HEK293 (cell line): Measurements from ENCODE around the gene TUT1.
"Not testable (repeated sequence)": the region's sequence is repeated elsewhere in the genome, so short reads cannot be mapped to it uniquely, and the experiment has no call there.

ENCODE experiments used
- CTCF ChIA-PET: fragments of 350-600 bp; formaldehyde crosslinking; extraction: SDS; loops from one replicate; lab custom pipeline; 2021; ENCODE audit warnings: antibody characterized with exemption; lab: Yijun Ruan, JAX
- POLR2A ChIA-PET: fragments of 300-600 bp; formaldehyde crosslinking; extraction: SDS; loops from one replicate; lab custom pipeline; 2020; ENCODE audit warnings: antibody characterized with exemption, inconsistent platforms; lab: Yijun Ruan, JAX
- H3K27ac ChIP-seq: fragments of 200-500 bp; sonication (Bioruptor generic); 2 replicates; pipeline ENCODE4 v1.5.1; 2014; ENCODE audit warnings: low read depth, low read length, control low read depth, inconsistent platforms; ENCODE audit errors: extremely low read depth
- H3K36me3 ChIP-seq, 2 experiments: fragments of 200-500 bp in 1 of 2; sonication (Bioruptor generic) in 1 of 2; 1 replicate in 1 of 2; 2 replicates in 1 of 2; pipeline ENCODE4 v1.5.1; 2014 to 2017; ENCODE audit warnings: inconsistent platforms in 2 of 2, low read length in 2 of 2; ENCODE audit not compliant: control insufficient read depth in 2 of 2, insufficient read depth in 1 of 2
- H3K4me1 ChIP-seq: fragments of 200-500 bp; sonication (Bioruptor generic); 2 replicates; pipeline ENCODE4 v1.5.1; 2014; ENCODE audit warnings: mild to moderate bottlenecking, low read length, inconsistent platforms; ENCODE audit not compliant: control insufficient read depth, insufficient read depth
- H3K4me3 ChIP-seq: 2 replicates; pipeline ENCODE4 v1.5.1; 2011; ENCODE audit warnings: low read depth, mild to moderate bottlenecking, control low read depth, low read length, moderate library complexity
- H3K9me3 ChIP-seq: fragments of 200-500 bp; sonication (Bioruptor generic); 2 replicates; pipeline ENCODE4 v1.5.1; 2014; ENCODE audit warnings: low read depth, low read length, inconsistent platforms; ENCODE audit not compliant: control insufficient read depth, insufficient read depth
- FEZF1 ChIP-seq: fragments of 450-650 bp; formaldehyde crosslinking; IDR thresholded peaks from 2 replicates; pipeline ENCODE4 v1.5.1; 2016; ENCODE audit warnings: missing biosample characterization, missing genetic modification characterization
- IKZF3 ChIP-seq: fragments of 450-650 bp; IDR thresholded peaks from 2 replicates; pipeline ENCODE4 v1.5.0; 2018; ENCODE audit warnings: missing biosample characterization, mild to moderate bottlenecking, missing genetic modification characterization, moderate library complexity
- KLF8 ChIP-seq: fragments of 450-650 bp; formaldehyde crosslinking; IDR thresholded peaks from 2 replicates; pipeline ENCODE4 v1.5.1; 2016; ENCODE audit warnings: missing biosample characterization, missing genetic modification characterization
- MYNN ChIP-seq: fragments of 450-650 bp; formaldehyde crosslinking; IDR thresholded peaks from 2 replicates; pipeline ENCODE4 v1.5.1; 2016; ENCODE audit warnings: missing biosample characterization, missing genetic modification characterization, borderline replicate concordance
- TSHZ1 ChIP-seq: fragments of 450-650 bp; formaldehyde crosslinking; IDR thresholded peaks from 2 replicates; pipeline ENCODE4 v1.5.1; 2016; ENCODE audit warnings: missing biosample characterization, missing genetic modification characterization, borderline replicate concordance
- ZFP37 ChIP-seq: fragments of 450-650 bp; formaldehyde crosslinking; IDR thresholded peaks from 2 replicates; pipeline ENCODE4 v1.5.1; 2016; ENCODE audit warnings: missing biosample characterization, missing genetic modification characterization
- ZNF132 ChIP-seq: fragments of 450-650 bp; formaldehyde crosslinking; IDR thresholded peaks from 2 replicates; pipeline ENCODE4 v1.5.1; 2017; ENCODE audit warnings: missing biosample characterization, missing genetic modification characterization, borderline replicate concordance
- ZNF146 ChIP-seq: fragments of 450-650 bp; formaldehyde crosslinking; IDR thresholded peaks from 2 replicates; pipeline ENCODE4 v1.5.1; 2016; ENCODE audit warnings: missing biosample characterization, missing genetic modification characterization
- ZNF248 ChIP-seq: fragments of 450-650 bp; formaldehyde crosslinking; IDR thresholded peaks from 2 replicates; pipeline ENCODE4 v1.5.1; 2017; ENCODE audit warnings: missing biosample characterization, missing genetic modification characterization
- ZNF274 ChIP-seq, 2 experiments: fragments of 200-500 bp in 1 of 2; fragments of 450-650 bp in 1 of 2; sonication (Bioruptor generic) in 1 of 2; formaldehyde crosslinking in 1 of 2; IDR thresholded peaks; 2 replicates each; pipeline versions ENCODE4 v1.5.1 to v1.6.1; 2014 to 2016; ENCODE audit warnings: borderline replicate concordance in 1 of 2, inconsistent platforms in 1 of 2, low read length in 1 of 2, missing biosample characterization in 1 of 2, missing genetic modification characterization in 1 of 2
- ZNF280C ChIP-seq: fragments of 450-650 bp; formaldehyde crosslinking; IDR thresholded peaks from 2 replicates; pipeline ENCODE4 v1.5.1; 2016; ENCODE audit warnings: missing biosample characterization, missing genetic modification characterization
- ZNF350 ChIP-seq: fragments of 450-650 bp; formaldehyde crosslinking; IDR thresholded peaks from 2 replicates; pipeline ENCODE4 v1.5.0; 2017; ENCODE audit warnings: missing biosample characterization, mild to moderate bottlenecking, missing genetic modification characterization
- ZNF423 ChIP-seq: fragments of 450-650 bp; formaldehyde crosslinking; IDR thresholded peaks from 2 replicates; pipeline ENCODE4 v1.5.1; 2016; ENCODE audit warnings: missing biosample characterization, missing genetic modification characterization
- ZNF585B ChIP-seq: fragments of 450-650 bp; formaldehyde crosslinking; IDR thresholded peaks from 2 replicates; pipeline ENCODE4 v1.5.1; 2016; ENCODE audit warnings: missing biosample characterization, missing genetic modification characterization
- ZNF626 ChIP-seq: fragments of 450-650 bp; sonication (Bioruptor Pico); formaldehyde crosslinking; IDR thresholded peaks from 2 replicates; pipeline ENCODE4 v1.5.1; 2018; ENCODE audit warnings: missing biosample characterization, missing genetic modification characterization, inconsistent platforms
- ZNF701 ChIP-seq: fragments of 450-650 bp; formaldehyde crosslinking; IDR thresholded peaks from 2 replicates; pipeline ENCODE4 v1.5.1; 2016; ENCODE audit warnings: missing biosample characterization, missing genetic modification characterization
- TF ChIP-seq, protein P1 (sequence below): fragments of 450-650 bp; formaldehyde crosslinking; IDR thresholded peaks from 2 replicates; pipeline ENCODE4 v1.5.1; 2017; ENCODE audit warnings: missing biosample characterization, mild to moderate bottlenecking, missing genetic modification characterization, moderate library complexity

The TUT1 gene

DNA sequence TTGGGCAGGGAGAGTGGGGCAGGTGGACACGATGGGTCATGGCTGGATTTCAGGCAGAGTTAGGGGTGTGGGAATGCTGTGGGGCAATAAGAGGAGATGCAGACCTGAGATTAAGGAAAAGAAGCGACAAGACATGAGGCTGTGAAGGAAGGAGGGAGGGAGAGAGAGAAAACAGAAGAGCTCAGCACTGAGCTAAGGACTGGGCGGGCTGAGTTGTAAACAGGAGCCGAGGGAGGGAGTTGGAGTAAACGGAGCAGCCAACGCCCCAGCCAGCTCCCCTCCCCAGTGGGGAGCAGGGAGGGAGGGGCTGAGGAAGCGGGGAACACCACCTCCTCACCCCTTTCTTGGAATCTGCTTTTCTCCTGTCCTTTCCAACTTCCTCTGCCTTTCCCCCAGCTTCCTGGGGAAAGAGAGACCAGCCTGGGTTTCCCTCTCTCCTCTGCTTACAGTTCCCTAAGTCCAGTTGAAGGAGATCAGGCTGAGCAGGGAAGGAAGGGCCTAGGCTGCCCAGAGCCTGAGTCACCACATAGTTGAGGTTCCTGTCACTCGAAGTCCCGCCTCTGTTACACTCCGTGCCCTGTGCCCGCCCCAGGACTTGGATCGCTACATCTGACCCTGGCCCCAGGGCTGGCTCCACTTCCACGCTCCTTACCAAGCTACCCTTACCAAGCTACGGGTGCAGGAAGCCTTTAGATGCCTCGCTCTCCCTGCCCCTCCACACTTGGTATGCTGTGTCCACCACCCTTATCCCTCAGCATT is 38.1 kb downstream of the TUT1 start (continued):
- no peak for TF ChIP-seq ZNF585B
- no peak for TF ChIP-seq ZNF626
- TF ChIP-seq ZNF274 (IDR thresholded peaks at IDR 0.05; ENCODE audit: low read length): no peak
- no peak for TF ChIP-seq ZNF274 (tag by site-specific recombination; IDR thresholded peaks at IDR 0.05; ENCODE audit: borderline replicate concordance)
- no peak for TF ChIP-seq ZNF280C
- TF ChIP-seq KLF8: 0 out of 2 replicates have a peak, but pooled peaks have one; percentile 14
- no peak for TF ChIP-seq ZNF350 (tag by site-specific recombination)
- no peak for TF ChIP-seq MYNN
- no peak for TF ChIP-seq ZNF701 (tag by site-specific recombination)
- TF ChIP-seq ZNF146 (tag by site-specific recombination): no peak
- no peak; the same call in 1 of the 2 replicates for TF ChIP-seq ZFP37 (tag by site-specific recombination)
- peak; percentile 68 for TF ChIP-seq IKZF3 (tag by site-specific recombination)
- TF ChIP-seq ZNF423 (tag by site-specific recombination): no peak
- TF ChIP-seq TSHZ1 (tag by site-specific recombination): no peak
- TF ChIP-seq ZNF248 (tag by site-specific recombination): no peak
- TF ChIP-seq ZNF132 (tag by site-specific recombination): no peak
- TF ChIP-seq, all 188 proteins: peak for 27

GRCh38 chr11:62552485-62553079 is 38.7 kb downstream of the TUT1 start:
- TF ChIP-seq, protein P1, sequence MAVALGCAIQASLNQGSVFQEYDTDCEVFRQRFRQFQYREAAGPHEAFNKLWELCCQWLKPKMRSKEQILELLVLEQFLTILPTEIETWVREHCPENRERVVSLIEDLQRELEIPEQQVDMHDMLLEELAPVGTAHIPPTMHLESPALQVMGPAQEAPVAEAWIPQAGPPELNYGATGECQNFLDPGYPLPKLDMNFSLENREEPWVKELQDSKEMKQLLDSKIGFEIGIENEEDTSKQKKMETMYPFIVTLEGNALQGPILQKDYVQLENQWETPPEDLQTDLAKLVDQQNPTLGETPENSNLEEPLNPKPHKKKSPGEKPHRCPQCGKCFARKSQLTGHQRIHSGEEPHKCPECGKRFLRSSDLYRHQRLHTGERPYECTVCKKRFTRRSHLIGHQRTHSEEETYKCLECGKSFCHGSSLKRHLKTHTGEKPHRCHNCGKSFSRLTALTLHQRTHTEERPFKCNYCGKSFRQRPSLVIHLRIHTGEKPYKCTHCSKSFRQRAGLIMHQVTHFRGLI (tag by site-specific recombination): peak; percentile 95
- TF ChIP-seq FEZF1 (tag by site-specific recombination): no peak
- TF ChIP-seq, all 188 proteins: peak for 1
- H3K4me1 ChIP-seq: peaks cover 6% of the 10 kb centered on the region; the same call in 1 of the 2 replicates
- H3K9me3 ChIP-seq: no peaks in the 10 kb centered on the region
- ChIA-PET CTCF (interaction anchor here (0.6 to 4.0 kb wide), 8 partner anchors 8 to 171 kb away, joined by 3 to 30 read pairs (median 4); no protein-coding TSS in a partner anchor), POLR2A (interaction anchor here (0.5 to 5.7 kb wide), 12 partner anchors 6 to 339 kb away, joined by 3 to 53 read pairs (median 5); partner anchors contain the start of genes AHNAK, B3GAT3, C11orf98 and CSKMT)
- H3K27ac ChIP-seq: peak overlapping the region; percentile 5; the same call in 1 of the 2 replicates
- peaks cover 0 to 13% of the 10 kb centered on the region in 2 experiments; a peak in 2 of 3 replicates for H3K36me3 ChIP-seq
- no peak overlapping the region for H3K4me3 ChIP-seq

DNA sequence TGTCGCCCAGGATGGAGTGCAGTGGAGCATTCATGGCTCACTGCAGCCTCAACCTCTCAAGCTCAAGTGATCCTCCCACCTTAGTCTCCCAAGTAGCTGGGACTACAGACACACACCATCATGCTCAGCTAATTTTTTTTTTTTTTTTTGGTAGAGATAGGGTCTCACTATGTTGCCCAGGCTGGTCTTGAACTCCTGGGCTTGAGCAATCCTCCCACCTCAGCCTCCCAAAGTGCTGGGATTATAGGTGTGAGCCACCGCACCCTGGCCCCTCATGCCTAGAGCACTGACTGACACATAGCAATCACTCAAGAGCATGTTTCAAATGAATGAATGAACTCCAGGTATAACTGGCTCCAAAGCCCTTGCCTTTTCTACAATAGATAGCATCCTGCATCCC is 40.8 kb downstream of the TUT1 start:
- H3K27ac ChIP-seq, H3K36me3 ChIP-seq, H3K4me1 ChIP-seq, H3K9me3 ChIP-seq, H3K4me3 ChIP-seq: not testable (repeated sequence)
- CTCF ChIA-PET: interaction anchor here (1.1 to 4.0 kb wide), 3 partner anchors 8 to 126 kb away, joined by 4 to 30 read pairs (median 13); no protein-coding TSS in a partner anchor
- POLR2A ChIA-PET: interaction anchor here (0.7 to 1.2 kb wide), 2 partner anchors 10 to 27 kb away, joined by 3 read pairs; no protein-coding TSS in a partner anchor
